Effector memory CD4-positive, alpha-beta T cell (primary cell): Measurements from ENCODE around the gene SPC25.
"Not testable (repeated sequence)": the region's sequence is repeated elsewhere in the genome, so short reads cannot be mapped to it uniquely, and the experiment has no call there.

Source experiments
- DNase-seq, 3 donors: peaks; one replicate each; pipeline ENCODE4 v3.0.0-alpha.2; 2020
- H3K27ac ChIP-seq: 2 replicates; pipeline ENCODE4 v1.7.0; 2013; ENCODE audit warnings: mild to moderate bottlenecking, low read length, moderate library complexity; ENCODE audit not compliant: insufficient read depth, poor library complexity, severe bottlenecking
- H3K27me3 ChIP-seq: replicated peaks from 2 replicates; pipeline ENCODE4 v1.7.0; 2013; ENCODE audit warnings: mild to moderate bottlenecking, low read length; ENCODE audit not compliant: insufficient read depth, control insufficient read depth, poor library complexity, severe bottlenecking
- H3K36me3 ChIP-seq: 2 replicates; pipeline ENCODE4 v1.7.0; 2013; ENCODE audit warnings: mild to moderate bottlenecking, low read length, moderate library complexity; ENCODE audit not compliant: control insufficient read depth, insufficient read depth
- H3K4me1 ChIP-seq: 2 replicates; pipeline ENCODE4 v1.7.0; 2013; ENCODE audit warnings: low read length, mild to moderate bottlenecking; ENCODE audit not compliant: control insufficient read depth, insufficient read depth, poor library complexity, severe bottlenecking
- H3K4me3 ChIP-seq: 2 replicates; pipeline ENCODE4 v1.7.0; 2013; ENCODE audit warnings: low read length, low read depth, mild to moderate bottlenecking; ENCODE audit not compliant: insufficient read depth, poor library complexity, severe bottlenecking
- H3K9me3 ChIP-seq: 2 replicates; pipeline ENCODE4 v1.7.0; 2013; ENCODE audit warnings: mild to moderate bottlenecking, low read length, moderate library complexity; ENCODE audit not compliant: control insufficient read depth
- total RNA-seq, 3 donors: gene quantifications; one replicate each; lab custom pipeline; 2026; lab: John Stamatoyannopoulos, UW

The SPC25 gene
- total RNA-seq = 0 reads per million in 3 donors

GRCh38 chr2:168890006-168890782 is at the start of gene SPC25:
TSS of gene SPC25 (minus strand) at chr2:168890430. CDS start at chr2:168889519, 911 bp downstream.
- Histone ChIP-seq H3K4me1 (peaks cover 4% of the 10 kb centered on the region), H3K27me3 (no peaks in the 10 kb centered on the region), H3K36me3 (no peaks in the 10 kb centered on the region), H3K27ac (no peak within 1 kb of the TSS), H3K4me3 (peak within 1 kb of the TSS; percentile 65), H3K9me3 (no peaks in the 10 kb centered on the region)
- DNase-seq = peak; percentile 74 to 85 (median 79)

GRCh38 chr2:168939918-168940317 is 49.7 kb upstream of the SPC25 start:
- H3K9me3 ChIP-seq = no peaks in the 10 kb centered on the region
- H3K27me3 ChIP-seq = no peaks in the 10 kb centered on the region
- no peaks in the 10 kb centered on the region for H3K36me3 ChIP-seq
- no peak for DNase-seq
- no peaks in the 10 kb centered on the region for H3K4me1 ChIP-seq
- H3K4me3 ChIP-seq = no peak overlapping the region
- no peak overlapping the region for H3K27ac ChIP-seq

GRCh38 chr2:168939061-168939460 is 48.8 kb upstream of the SPC25 start:
- H3K36me3 ChIP-seq = no peaks in the 10 kb centered on the region
- H3K27ac ChIP-seq = no peak overlapping the region
- no peak for DNase-seq
- no peaks in the 10 kb centered on the region for H3K4me1 ChIP-seq
- no peaks in the 10 kb centered on the region for H3K9me3 ChIP-seq
- no peaks in the 10 kb centered on the region for H3K27me3 ChIP-seq
- H3K4me3 ChIP-seq = no peak overlapping the region

- Histone ChIP-seq H3K27ac (no peak overlapping the region), H3K9me3 (no peaks in the 10 kb centered on the region), H3K4me1 (no peaks in the 10 kb centered on the region), H3K4me3 (no peak overlapping the region), H3K27me3 (no peaks in the 10 kb centered on the region), H3K36me3 (no peaks in the 10 kb centered on the region)
- DNase-seq = no peak
These were observed 45.8 kb upstream of the SPC25 start for GRCh38 chr2:168935810-168936581.

- H3K27me3 ChIP-seq = no peaks in the 10 kb centered on the region
- no peaks in the 10 kb centered on the region for H3K4me1 ChIP-seq
- H3K36me3 ChIP-seq = no peaks in the 10 kb centered on the region
- no peaks in the 10 kb centered on the region for H3K9me3 ChIP-seq
- H3K4me3 ChIP-seq = no peak overlapping the region
- H3K27ac ChIP-seq = no peak overlapping the region
- DNase-seq = no peak
These were observed 44.6 kb upstream of the SPC25 start for GRCh38 chr2:168934826-168935225.

- not testable (repeated sequence) for H3K4me3 ChIP-seq, H3K27me3 ChIP-seq, H3K4me1 ChIP-seq, H3K9me3 ChIP-seq, H3K36me3 ChIP-seq, DNase-seq, H3K27ac ChIP-seq
These were observed 41.9 kb upstream of the SPC25 start for GRCh38 chr2:168932174-168932573.

GRCh38 chr2:168930242-168930641 is 40.0 kb upstream of the SPC25 start:
- Histone ChIP-seq H3K27me3 (no peaks in the 10 kb centered on the region), H3K4me1 (no peaks in the 10 kb centered on the region), H3K9me3 (no peaks in the 10 kb centered on the region), H3K4me3 (no peak overlapping the region), H3K36me3 (no peaks in the 10 kb centered on the region), H3K27ac (no peak overlapping the region)
- DNase-seq = no peak

- Histone ChIP-seq H3K27ac (no peak overlapping the region), H3K4me1 (no peaks in the 10 kb centered on the region), H3K9me3 (no peaks in the 10 kb centered on the region), H3K27me3 (no peaks in the 10 kb centered on the region), H3K36me3 (no peaks in the 10 kb centered on the region), H3K4me3 (no peak overlapping the region)
- no peak for DNase-seq
These were observed 38.8 kb upstream of the SPC25 start for GRCh38 chr2:168929031-168929430.

GRCh38 chr2:168928113-168928831 is 38.0 kb upstream of the SPC25 start:
- no peak for DNase-seq
- no peak overlapping the region for H3K4me3 ChIP-seq
- no peaks in the 10 kb centered on the region for H3K4me1 ChIP-seq
- no peaks in the 10 kb centered on the region for H3K9me3 ChIP-seq
- H3K36me3 ChIP-seq = no peaks in the 10 kb centered on the region
- no peak overlapping the region for H3K27ac ChIP-seq
- no peaks in the 10 kb centered on the region for H3K27me3 ChIP-seq
